Right hindlimb (tissue), 1 donor: ENCODE data around the gene B4GALNT2.
"Not testable (repeated sequence)": the region's sequence is repeated elsewhere in the genome, so short reads cannot be mapped to it uniquely, and the experiment has no call there.

Source experiments
- DNase-seq: peaks from one replicate; pipeline ENCODE4 v3.0.0-alpha.2; 2018

B4GALNT2 gene, protein sequence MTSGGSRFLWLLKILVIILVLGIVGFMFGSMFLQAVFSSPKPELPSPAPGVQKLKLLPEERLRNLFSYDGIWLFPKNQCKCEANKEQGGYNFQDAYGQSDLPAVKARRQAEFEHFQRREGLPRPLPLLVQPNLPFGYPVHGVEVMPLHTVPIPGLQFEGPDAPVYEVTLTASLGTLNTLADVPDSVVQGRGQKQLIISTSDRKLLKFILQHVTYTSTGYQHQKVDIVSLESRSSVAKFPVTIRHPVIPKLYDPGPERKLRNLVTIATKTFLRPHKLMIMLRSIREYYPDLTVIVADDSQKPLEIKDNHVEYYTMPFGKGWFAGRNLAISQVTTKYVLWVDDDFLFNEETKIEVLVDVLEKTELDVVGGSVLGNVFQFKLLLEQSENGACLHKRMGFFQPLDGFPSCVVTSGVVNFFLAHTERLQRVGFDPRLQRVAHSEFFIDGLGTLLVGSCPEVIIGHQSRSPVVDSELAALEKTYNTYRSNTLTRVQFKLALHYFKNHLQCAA

DNA sequence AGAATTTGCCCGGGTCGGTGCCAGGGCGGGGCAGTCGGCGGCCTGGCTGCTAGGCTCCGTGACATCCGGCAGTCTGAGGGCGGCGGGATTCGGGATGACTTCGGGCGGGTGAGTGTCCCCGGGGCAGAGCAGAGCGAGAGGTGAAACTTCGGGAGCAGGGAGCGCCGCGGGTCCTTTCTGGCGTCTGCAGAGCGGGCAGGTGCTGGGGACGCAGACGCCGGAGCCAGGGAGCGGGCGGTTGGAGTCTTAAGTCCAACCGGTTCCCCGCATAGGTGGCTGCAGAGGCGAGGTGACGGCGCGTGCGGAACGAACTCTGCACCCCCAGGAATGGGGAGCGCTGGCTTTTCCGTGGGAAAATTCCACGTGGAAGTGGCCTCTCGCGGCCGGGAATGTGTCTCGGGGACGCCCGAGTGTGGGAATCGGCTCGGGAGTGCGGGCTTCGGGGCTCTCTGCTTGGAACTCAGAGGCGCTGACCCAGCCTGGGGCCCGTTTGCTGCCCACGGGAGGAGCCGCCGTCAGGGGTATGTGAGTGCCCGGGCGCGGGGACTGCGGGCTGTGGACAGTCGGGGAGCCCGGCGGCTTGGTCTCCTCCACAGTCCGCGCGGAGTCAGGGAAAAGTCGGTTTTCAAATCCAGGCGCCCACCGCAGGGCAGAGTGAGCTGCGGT, at the start of gene B4GALNT2:
B4GALNT2 (plus strand) TSS at position 71 of the 666 bp plus-strand sequence; CDS start at position 95, 24 bp downstream.
- no peak for DNase-seq

DNA sequence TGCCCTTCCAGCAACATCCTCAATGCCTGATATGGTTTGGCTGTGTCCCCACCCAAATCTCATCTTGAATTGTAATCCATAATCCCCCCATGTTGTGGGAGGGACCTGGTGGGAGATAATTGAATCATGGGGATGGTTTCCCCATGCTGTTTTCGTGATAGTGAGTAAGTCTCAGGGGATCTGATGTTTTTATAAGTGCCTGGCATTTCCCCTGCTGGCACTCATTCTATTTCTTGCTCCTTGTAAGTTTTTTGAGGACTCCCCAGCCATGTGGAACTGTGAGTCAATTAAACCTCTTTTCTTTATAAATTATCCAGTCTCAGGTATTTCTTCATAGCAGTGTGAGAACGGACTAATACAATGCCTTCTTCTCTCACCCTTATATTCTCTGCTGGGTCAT, 47.5 kb upstream of the B4GALNT2 start:
- not testable (repeated sequence) for DNase-seq

DNA sequence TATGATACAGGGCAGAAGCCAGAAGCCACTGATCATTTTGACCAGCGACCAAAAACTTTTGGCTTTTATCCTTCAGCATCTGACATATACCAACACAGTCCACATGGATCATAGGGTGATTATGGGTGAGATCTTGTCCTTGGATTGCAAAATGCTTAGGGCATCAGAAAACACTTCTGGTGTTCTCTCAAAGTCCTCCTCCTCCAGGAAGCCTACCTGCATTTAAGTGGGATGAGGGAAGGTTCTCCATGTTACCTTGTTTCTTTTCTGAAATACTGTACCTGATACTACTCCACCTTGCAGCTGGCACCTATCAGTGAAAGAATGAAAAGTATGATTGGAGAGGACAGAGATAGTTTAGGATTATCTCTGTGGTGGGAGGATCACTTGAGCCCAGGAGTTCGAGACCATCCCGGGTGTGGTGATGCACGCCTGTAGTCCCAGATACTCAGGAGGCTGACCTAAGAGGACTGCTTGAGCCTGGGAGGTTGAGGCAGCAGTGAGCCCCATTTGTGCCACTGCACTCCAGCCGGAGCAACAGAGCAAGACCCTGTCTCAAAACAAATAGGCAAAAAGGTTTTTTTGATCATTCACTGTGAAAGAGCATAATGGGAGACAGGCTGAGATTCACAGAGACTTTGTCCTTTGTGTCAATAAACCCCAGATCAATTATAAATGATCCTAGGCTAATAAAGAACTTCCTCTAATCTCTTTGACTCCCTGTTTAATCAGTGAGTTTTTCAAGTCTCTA, 46.8 kb upstream of the B4GALNT2 start:
- DNase-seq, result no peak

DNA sequence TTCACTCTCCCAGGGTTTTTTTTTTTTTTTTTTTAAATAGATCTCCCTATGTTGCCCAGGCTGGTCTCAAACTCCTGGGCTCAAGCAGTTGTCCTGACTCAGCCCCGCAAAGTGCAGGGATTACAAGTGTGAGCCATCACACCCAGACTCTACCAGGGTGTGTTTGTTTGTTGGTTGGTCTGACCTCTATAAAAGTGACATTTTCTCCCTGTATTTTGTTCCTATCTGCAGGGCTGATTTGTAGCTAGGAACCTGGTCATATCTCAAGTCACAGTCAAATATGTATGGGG, 46.3 kb upstream of the B4GALNT2 start:
- no peak for DNase-seq

DNA sequence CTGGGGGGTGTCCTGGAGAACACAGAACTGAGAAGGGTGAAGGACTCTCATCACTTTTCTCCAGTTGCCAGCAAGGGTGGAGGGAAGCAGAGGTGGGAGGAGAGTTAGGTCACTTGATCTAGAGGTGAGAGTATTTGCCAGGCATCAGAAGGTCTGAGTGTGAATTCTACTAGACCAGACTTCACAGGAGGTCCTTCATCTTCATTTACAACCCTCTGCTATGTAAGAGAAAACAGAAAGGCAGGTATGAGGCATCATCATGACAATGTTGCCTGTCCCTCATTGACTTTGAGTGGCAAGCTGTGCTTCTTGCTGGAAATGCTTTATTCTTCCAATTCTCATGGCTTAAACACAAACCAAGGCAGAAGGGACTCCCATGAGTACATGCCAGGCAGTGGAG, 45.9 kb upstream of the B4GALNT2 start:
- no peak for DNase-seq

DNA sequence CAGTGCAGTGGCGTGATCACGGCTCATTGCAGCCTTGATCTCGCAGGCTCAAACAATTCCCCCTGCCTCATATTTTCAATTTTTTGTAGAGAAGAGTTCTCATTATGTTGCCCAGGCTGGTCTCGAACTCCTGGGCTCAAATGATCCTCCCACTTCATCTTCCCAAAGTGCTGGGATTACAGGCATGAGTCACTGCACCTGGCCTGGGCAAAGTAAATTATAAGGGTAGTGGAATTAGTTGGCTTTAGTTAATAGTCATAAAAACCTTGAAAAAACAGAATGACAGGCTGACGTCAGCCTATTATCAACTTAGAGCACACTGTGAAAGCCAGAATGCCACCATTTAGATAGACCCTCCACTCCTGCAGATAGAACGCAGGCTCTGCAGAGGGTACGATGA, 43.5 kb upstream of the B4GALNT2 start:
- DNase-seq, result no peak

DNA sequence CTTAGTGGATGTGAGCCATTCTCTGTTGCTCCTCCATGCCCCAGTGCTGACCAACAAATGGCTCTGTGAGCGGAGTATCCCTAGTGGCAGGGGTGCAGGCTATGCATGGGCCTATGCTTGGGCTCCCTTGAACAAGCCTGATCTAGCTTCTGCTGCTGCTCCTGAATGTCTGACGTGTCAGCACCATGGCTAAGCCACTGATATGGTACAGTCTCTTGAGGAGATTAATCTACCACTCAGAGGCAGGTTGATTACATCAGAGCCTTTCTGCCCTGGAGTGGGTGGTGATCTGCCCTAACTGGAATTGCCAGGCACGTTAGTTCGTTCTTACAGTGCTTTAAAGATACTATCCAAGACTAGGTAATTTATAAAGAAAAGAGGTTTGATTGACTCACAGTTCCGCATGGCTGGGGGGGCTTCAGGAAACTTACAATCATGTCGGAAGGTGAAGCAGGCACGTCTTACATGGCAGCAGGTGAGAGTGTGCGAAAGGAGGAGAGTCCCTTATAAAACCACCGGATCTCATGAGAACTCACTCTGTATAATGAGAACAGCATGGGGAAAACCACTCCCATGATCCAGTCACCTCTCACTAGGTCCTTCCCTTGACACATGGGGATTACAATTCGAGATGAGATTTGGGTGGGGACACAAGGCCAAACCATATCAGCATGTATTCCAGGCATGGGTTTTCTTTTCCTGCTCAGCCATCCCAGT, 41.5 kb upstream of the B4GALNT2 start:
- DNase-seq, result no peak

DNA sequence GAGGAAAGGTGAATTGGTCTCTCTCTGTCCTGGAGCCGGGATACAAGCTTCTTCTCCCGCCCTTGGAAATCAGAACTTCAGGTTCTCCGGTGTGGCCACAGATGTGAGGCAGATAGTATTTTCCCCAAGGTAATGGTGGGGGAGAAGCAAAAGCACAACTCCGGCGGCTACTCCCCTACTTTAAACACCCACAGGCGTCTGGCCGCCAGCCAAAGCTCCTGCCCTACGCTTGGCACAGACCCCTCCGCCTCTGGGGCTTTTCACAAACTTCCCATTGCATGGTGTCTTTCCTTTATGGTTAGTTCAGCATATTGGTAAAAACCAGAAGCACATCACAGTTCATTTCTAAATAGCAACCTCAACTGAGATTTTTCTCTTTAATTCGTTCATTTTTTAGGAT, 39.4 kb upstream of the B4GALNT2 start:
- no peak for DNase-seq

DNA sequence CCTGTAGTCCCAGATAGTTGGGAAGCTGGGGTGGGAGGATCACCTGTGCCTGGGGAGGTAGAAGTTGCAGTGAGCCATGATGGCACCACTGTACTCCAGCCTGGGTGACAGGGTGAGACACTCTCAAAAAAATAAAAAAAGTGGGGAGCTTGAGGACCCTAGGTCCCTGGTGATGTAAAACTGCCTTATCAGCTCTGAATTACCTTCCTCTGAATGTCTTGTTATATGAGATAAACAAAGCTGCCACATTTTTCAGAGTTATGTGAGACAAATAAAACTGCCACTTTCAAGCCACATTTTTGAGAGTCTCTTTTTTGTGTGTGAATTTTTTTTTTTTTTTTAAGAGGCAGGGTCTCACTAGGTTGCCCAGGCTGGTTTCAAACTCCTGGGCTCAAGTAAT, 32.0 kb upstream of the B4GALNT2 start:
- DNase-seq, result no peak

DNA sequence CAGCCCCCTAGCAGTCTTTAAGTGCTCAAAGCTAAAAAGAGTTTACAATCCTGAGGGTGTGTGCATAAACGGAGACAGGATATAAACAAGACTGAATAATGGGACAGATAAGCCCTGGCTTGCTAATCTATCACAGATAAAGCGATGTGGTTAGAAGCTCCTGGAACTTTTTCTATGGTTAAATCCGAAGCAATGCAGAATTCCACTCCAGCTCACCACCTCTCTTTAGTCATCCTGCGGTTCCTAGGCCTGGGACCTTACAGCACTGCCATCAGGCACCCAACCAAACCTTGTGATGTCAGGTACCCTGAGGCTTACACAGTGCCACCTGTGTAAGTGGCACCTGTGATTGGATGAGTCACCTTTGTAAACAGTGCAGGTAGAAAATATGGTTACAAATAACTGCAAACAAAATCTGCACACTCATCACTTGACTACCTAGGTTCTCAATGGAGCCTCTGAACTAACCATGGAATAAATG, 31.5 kb upstream of the B4GALNT2 start:
- no peak for DNase-seq

DNA sequence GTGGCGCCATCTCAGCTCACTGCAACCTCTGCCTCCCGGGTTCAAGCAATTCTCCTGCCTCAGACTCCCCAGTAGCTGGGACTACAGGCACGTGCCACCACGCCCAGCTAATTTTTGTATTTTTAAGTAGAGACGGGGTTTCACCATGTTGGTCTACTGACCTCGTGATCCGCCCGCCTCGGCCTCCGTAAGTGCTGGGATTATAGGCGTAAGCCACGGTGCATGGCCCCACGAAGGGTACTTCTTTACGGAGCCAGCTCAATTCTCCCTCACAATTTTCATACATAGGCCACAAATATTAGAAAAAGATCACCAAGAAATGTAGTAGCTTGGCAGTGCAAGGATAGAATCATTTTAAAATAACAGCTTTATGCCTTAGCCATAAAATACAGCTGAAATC, 29.2 kb upstream of the B4GALNT2 start:
- not testable (repeated sequence) for DNase-seq

DNA sequence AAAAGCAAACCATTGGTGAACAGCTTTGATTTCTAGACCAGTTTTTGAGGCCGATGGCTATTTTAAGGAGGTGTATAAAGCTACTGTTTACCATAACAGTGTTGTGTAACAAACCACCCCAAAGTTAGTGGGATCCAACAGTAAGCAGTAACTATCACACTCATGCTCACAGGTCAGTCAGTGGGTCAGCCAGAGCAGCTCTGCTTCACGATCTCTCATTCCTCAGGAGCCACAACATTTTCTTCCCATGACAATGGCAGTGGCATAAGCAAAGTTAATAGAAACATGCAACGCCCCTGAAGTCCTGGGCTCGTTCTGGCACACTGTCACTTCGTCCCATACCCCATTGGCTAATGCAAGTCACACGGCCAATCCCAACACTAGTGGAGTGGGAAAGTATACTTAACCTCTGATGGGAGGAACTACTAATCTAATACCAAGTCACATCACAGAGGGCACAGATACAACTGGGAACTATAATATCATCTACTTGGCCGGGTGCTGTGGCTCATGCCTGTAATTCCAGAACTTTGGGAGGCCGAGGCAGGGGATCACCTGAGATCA, 28.0 kb upstream of the B4GALNT2 start:
- no peak for DNase-seq

DNA sequence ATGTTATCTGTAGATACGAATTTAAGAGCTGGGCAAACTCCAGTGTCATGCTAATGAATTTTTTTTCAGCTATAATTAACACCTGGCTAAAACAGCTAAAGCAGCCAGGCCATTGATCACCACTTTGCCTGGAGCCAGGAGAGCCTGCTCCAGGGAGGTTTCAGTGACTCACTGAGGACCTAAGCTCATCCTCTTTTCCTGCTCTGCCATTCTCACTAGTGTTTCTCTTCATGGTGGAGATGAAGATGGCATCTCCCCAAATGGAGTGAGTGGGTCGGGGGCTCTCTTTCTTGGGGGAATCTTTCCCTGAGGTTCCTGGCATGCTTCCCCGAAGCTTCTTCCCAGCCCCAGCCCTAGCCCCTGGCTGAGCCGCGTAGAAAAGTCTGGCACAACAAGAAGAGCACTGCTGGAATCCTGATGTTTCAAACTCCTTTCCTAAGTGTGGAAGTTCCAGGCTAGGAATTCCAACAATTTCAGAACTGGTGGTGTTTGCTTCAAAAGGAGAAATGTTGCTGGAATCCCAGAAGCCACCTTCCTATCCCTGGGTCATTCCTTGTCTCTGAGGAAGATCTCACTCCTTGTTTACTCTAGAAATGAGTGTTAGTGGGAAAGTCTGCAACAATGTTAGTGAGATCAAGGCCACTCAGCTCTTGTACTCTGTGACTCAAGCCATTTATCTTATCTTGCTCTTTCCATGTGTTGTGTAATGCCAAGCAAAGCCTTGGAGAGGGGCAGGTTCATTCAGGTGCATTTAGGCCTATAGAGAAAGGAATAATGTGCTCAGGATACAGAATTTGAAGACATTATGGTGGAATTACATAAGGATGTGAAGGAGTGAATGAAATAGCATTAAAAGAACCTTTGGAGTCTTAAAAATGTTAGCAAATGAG, 26.0 kb upstream of the B4GALNT2 start:
- no peak for DNase-seq

DNA sequence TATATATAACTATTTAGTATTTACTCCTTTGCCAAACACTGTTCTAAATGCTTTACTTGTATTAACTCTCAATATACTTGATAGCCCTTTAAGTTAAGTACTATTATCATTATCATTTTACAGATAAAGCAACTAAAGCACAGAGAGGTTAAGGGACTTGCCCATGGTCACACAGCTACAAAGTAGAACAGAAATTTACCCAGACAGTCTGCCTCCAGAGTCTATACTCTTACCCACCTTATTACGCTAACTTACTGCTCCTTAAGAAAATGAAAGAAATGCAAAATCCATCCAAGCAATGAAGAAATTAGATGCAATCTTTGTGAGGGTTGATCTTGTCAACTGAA, 25.4 kb upstream of the B4GALNT2 start:
- no peak for DNase-seq

DNA sequence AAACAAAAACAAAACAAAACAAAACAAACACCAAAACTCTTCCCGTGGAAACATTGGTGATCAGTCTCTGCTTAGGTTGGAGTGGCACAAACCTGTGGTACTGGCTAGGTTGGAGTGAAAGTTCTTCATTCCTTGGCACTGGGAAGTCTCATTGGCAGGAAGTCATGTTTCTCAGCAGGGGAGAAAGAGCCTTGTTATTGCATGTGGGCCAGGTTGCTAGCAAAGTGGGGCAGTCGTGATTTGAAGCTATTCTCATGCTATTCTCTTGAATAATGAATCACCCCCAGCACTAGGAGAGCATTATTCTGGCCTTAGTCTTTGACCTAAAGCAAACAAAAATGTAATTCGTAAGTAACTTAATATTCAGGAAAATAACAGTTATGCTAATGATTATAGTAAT, 24.3 kb upstream of the B4GALNT2 start:
- no peak for DNase-seq

DNA sequence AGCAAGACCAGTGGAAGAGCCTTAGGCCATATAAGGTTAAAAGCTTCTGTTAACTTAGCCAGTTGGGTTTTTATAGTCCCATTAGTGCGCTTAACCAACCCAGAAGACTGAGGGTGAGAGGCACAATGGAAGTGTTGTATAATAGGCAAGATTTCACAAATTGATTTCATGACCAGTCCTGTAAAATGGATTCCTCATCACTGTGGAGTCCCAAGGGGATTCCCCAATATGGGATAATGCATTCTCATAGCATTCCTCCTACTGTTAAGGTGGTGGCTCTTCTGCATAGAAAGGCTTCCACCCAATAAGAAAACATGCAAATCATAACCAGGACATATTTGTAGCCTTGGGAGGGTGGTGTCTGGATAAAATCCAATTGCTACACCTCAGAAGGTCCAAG, 22.1 kb upstream of the B4GALNT2 start:
- DNase-seq, result no peak

DNA sequence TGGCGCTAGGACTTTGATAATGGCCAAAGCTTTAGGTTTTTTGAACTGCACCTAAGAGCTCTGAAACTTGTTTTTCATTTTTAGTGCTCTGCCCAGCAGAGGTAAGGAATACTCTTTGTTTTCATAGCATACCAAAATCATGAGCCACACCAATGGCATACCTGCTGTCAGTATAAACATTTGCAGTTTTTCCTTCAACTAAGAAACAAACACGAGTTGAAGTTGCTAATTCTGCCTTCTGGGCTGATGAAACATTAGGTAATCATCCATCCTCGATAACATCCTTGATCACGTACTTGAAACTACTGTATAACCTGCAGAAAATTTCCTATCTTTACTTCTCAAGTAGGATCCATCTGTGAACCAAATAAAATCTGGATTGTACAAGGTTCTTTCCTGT, 20.6 kb upstream of the B4GALNT2 start:
- no peak for DNase-seq

DNA sequence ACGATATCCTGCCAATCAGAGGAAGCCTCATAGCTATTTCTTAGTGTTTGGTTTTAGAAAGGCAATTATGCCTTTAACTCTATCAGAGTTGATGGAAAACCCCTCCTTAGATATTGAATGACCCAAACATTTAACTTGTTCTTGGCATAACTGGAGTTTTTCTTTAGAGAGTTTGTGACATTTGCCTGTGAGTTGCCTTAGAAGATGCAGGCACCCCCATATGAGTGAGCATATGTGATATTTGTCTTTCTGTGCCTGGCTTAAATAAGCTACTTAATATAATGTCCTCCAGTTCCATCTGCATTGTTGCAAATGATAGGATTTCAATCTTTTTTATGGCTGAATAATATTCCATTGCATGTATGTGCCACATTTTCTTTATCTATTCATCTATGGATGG, 19.6 kb upstream of the B4GALNT2 start:
- no peak for DNase-seq

DNA sequence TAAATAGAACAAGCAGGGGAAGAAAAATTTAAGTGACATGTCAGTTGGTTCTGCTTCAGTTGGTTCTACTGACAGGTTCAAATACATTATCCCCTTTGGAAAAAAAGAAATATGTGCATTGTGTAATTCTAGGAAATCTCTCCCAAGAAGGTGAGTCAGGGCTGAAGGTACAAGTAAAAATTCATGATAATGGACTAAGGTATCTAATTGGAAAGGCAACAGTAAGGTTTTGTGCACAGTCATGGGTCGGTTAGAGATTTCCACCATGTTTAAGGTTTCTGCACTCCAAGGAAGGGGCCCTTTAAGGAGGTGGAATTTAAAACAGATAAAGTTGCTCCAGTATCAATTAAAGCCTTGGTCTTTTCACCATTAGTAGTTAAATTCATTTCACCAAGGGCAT, 17.9 kb upstream of the B4GALNT2 start:
- no peak for DNase-seq

DNA sequence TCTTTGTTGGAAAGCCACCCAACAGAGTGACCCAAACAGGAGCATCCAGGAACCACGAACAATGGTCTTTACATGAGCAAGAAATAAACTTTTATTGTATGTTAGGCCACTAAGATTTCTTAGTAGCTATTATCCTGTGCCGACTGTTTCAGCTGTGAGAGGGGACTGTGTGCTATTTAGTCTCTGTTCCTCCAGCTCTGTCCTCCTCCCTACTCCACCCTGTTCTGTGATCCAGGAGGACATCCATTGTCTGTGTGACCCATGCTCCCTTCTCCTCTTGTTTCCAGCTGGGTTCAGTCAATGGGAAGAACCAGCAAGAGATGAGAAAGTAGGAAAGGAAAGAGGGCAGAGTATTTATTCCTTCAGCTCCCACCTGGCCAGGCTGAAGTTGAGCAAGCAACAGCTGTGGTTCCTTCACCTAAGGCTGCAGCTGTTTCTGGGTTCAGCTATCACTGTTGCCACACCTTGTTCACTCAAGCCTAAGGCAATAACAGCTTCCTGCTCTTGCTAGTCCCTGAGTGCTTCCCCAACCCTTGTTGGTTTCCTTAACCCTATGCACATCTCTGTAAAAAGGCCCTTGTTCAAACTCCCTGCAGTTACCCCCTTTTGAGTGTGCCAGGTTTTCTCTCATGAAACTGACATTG, 14.9 kb upstream of the B4GALNT2 start:
- DNase-seq, result no peak

DNA sequence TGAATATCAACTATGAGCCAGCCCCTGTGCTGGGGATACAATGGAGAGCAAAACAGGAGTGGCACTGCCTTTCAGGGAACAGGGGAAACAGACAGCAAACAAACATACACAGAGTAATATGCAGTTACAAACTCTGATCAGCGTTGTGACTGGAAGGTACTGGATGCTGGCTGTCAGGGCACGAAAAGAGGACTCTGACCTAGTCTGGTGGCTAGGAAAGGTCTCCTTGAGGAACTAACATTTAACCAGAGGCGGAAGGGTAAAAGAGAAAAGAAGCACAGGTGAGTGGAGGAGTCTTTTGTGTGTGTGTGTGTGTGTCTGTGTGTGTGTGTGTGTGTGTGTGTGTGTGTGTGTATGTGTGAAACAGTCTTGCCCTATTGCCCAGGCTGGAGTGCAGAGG, 12.4 kb upstream of the B4GALNT2 start:
- DNase-seq, result no peak
